ENCODE data around the gene HIP1. TPM values are rescaled to one million over a fixed set of nuclear protein-coding genes. Genes with fewer than 3 reads are reported as not detected.

Gene HIP1
- total and polyA plus RNA-seq, 2 of the 13 experiments (the other 11 are each of a cell fraction or from before 2014, with no cell fraction given), result 4.5 to 6.2 TPM

DNA sequence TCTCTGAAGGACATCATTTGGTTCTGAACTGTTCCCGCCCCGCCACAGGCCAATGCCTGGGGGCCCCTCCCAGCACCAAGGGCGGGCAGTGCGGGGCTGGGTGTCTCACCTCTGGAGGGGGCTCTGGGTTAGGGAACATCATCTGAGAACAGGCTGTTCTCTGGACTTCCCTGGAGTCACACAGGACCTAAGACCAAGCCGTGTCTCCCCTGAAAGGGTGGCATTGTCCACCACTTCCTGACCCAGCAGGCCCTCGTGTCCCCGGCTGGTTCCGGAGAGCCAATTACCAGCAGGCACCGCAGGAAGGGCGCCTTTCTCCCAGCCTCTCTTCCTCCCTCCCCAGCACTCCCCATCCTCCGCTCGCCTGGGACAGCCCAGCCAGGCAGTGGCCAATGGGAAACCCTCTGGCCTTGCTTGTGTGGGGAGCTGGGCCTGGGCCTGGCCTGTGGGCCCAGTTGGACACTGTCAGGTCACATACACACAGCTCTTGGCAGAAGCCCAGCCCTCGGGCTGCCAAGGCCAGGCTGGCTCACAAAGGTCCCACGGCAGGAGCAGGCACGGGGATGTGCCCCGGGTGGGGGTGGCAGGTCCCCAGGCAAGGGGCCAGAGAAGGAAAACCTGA, 127.1 kb downstream of the HIP1 start (continued):
- no peak for TF ChIP-seq ZFAT (CRISPR knock-in tag; conservative IDR thresholded peaks at IDR 0.05)
- TF ChIP-seq YY1 (IDR thresholded peaks at IDR 0.05; ENCODE audit: insufficient read depth, insufficient replicate concordance, low read depth, low read length), result no peak
- no peak for TF ChIP-seq NFE2 (CRISPR knock-in tag; IDR thresholded peaks at IDR 0.05)
- TF ChIP-seq CCAR2 (optimal IDR thresholded peaks at IDR 0.05; ENCODE audit: low read depth, low read length), result no peak
- TF ChIP-seq, protein P1, sequence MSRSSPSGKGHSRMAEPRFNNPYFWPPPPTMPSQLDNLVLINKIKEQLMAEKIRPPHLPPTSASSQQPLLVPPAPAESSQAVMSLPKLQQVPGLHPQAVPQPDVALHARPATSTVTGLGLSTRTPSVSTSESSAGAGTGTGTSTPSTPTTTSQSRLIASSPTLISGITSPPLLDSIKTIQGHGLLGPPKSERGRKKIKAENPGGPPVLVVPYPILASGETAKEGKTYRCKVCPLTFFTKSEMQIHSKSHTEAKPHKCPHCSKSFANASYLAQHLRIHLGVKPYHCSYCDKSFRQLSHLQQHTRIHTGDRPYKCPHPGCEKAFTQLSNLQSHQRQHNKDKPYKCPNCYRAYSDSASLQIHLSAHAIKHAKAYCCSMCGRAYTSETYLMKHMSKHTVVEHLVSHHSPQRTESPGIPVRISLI (CRISPR knock-in tag; IDR thresholded peaks at IDR 0.05; ENCODE audit: borderline replicate concordance), result no peak
- no peak for TF ChIP-seq KLF15 (CRISPR knock-in tag; IDR thresholded peaks at IDR 0.05; ENCODE audit: borderline replicate concordance)
- no peak for TF ChIP-seq ESRRA (CRISPR knock-in tag; IDR thresholded peaks at IDR 0.05; ENCODE audit: low read depth)
- 0 out of 2 replicates have a peak, but pooled peaks have one; percentile 42 for TF ChIP-seq HMG20A (CRISPR knock-in tag; IDR thresholded peaks at IDR 0.05; ENCODE audit: borderline replicate concordance)
- TF ChIP-seq, protein P2, sequence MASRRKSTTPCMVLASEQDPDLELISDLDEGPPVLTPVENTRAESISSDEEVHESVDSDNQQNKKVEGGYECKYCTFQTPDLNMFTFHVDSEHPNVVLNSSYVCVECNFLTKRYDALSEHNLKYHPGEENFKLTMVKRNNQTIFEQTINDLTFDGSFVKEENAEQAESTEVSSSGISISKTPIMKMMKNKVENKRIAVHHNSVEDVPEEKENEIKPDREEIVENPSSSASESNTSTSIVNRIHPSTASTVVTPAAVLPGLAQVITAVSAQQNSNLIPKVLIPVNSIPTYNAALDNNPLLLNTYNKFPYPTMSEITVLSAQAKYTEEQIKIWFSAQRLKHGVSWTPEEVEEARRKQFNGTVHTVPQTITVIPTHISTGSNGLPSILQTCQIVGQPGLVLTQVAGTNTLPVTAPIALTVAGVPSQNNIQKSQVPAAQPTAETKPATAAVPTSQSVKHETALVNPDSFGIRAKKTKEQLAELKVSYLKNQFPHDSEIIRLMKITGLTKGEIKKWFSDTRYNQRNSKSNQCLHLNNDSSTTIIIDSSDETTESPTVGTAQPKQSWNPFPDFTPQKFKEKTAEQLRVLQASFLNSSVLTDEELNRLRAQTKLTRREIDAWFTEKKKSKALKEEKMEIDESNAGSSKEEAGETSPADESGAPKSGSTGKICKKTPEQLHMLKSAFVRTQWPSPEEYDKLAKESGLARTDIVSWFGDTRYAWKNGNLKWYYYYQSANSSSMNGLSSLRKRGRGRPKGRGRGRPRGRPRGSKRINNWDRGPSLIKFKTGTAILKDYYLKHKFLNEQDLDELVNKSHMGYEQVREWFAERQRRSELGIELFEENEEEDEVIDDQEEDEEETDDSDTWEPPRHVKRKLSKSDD (CRISPR knock-in tag; IDR thresholded peaks at IDR 0.05; ENCODE audit: low read depth), result no peak
- peak; percentile 79 for TF ChIP-seq THAP11 (CRISPR knock-in tag; IDR thresholded peaks at IDR 0.05)
- no peak for TF ChIP-seq HNRNPUL1 (IDR thresholded peaks at IDR 0.05; ENCODE audit: low read depth, low read length)
- TF ChIP-seq, protein P3, sequence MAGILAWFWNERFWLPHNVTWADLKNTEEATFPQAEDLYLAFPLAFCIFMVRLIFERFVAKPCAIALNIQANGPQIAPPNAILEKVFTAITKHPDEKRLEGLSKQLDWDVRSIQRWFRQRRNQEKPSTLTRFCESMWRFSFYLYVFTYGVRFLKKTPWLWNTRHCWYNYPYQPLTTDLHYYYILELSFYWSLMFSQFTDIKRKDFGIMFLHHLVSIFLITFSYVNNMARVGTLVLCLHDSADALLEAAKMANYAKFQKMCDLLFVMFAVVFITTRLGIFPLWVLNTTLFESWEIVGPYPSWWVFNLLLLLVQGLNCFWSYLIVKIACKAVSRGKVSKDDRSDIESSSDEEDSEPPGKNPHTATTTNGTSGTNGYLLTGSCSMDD (CRISPR knock-in tag; IDR thresholded peaks at IDR 0.05), result no peak
- TF ChIP-seq ARID2 (CRISPR knock-in tag; IDR thresholded peaks at IDR 0.05; ENCODE audit: borderline replicate concordance), result no peak
- TF ChIP-seq, protein P4, sequence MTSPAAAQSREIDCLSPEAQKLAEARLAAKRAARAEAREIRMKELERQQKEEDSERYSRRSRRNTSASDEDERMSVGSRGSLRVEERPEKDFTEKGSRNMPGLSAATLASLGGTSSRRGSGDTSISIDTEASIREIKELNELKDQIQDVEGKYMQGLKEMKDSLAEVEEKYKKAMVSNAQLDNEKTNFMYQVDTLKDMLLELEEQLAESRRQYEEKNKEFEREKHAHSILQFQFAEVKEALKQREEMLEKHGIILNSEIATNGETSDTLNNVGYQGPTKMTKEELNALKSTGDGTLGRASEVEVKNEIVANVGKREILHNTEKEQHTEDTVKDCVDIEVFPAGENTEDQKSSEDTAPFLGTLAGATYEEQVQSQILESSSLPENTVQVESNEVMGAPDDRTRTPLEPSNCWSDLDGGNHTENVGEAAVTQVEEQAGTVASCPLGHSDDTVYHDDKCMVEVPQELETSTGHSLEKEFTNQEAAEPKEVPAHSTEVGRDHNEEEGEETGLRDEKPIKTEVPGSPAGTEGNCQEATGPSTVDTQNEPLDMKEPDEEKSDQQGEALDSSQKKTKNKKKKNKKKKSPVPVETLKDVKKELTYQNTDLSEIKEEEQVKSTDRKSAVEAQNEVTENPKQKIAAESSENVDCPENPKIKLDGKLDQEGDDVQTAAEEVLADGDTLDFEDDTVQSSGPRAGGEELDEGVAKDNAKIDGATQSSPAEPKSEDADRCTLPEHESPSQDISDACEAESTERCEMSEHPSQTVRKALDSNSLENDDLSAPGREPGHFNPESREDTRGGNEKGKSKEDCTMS (CRISPR knock-in tag; conservative IDR thresholded peaks at IDR 0.05), result no peak
- TF ChIP-seq, protein P5, sequence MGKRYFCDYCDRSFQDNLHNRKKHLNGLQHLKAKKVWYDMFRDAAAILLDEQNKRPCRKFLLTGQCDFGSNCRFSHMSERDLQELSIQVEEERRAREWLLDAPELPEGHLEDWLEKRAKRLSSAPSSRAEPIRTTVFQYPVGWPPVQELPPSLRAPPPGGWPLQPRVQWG (CRISPR knock-in tag; IDR thresholded peaks at IDR 0.05; ENCODE audit: borderline replicate concordance, low read depth), result no peak
- no peak for TF ChIP-seq SATB2 (CRISPR knock-in tag; IDR thresholded peaks at IDR 0.05)
- no peak for TF ChIP-seq ONECUT2 (CRISPR knock-in tag; IDR thresholded peaks at IDR 0.05)
- TF ChIP-seq, protein P6, sequence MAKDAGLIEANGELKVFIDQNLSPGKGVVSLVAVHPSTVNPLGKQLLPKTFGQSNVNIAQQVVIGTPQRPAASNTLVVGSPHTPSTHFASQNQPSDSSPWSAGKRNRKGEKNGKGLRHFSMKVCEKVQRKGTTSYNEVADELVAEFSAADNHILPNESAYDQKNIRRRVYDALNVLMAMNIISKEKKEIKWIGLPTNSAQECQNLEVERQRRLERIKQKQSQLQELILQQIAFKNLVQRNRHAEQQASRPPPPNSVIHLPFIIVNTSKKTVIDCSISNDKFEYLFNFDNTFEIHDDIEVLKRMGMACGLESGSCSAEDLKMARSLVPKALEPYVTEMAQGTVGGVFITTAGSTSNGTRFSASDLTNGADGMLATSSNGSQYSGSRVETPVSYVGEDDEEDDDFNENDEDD (CRISPR knock-in tag; IDR thresholded peaks at IDR 0.05; ENCODE audit: borderline replicate concordance), result peak; percentile 61
- TF ChIP-seq ZNF766 (CRISPR knock-in tag; IDR thresholded peaks at IDR 0.05; ENCODE audit: borderline replicate concordance), result no peak
- TF ChIP-seq NFATC3 (CRISPR knock-in tag; IDR thresholded peaks at IDR 0.05), result no peak
- TF ChIP-seq TCF7L2 (IDR thresholded peaks at IDR 0.05; ENCODE audit: low read depth, low read length), result no peak

Measured in HepG2 (cell line).